Measurements from ENCODE around the gene NPAS3. TPM values are rescaled to one million over a fixed set of nuclear protein-coding genes. Genes with fewer than 3 reads are reported as not detected.

NPAS3 gene
- total RNA-seq, 2 donors from 2014 or later: 0.33 to 0.78 TPM

DNA sequence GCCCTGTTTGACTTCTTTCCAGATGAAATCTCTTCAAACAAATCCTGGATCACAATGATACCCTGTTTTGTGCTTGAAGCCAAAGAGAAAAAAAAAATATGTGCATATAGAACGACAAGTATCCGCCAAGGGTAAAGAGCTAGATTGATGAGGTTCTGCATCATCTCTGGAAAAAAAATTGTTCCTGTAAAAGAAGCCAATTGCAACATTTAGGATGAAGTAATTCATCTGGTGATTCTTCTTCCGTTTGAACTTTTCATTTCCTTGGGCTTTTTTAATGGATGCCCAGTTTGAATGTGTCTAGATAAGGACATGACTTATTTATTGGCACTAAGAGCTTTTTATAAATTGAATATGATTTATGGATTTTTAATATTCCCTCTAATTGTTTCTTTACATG, 38.1 kb upstream of the NPAS3 start:
- intact Hi-C loops (cut with DNase I): no loop called here
- DNase-seq (no peak), ATAC-seq (no peak)
- no peak for TF ChIP-seq POLR2A (IDR thresholded peaks at IDR 0.05)
- TF ChIP-seq, protein P1, sequence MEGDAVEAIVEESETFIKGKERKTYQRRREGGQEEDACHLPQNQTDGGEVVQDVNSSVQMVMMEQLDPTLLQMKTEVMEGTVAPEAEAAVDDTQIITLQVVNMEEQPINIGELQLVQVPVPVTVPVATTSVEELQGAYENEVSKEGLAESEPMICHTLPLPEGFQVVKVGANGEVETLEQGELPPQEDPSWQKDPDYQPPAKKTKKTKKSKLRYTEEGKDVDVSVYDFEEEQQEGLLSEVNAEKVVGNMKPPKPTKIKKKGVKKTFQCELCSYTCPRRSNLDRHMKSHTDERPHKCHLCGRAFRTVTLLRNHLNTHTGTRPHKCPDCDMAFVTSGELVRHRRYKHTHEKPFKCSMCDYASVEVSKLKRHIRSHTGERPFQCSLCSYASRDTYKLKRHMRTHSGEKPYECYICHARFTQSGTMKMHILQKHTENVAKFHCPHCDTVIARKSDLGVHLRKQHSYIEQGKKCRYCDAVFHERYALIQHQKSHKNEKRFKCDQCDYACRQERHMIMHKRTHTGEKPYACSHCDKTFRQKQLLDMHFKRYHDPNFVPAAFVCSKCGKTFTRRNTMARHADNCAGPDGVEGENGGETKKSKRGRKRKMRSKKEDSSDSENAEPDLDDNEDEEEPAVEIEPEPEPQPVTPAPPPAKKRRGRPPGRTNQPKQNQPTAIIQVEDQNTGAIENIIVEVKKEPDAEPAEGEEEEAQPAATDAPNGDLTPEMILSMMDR (IDR thresholded peaks at IDR 0.05): no peak
- no peaks in the 10 kb centered on the region for H3K36me3 ChIP-seq (replicated peaks in 1 of 2; ENCODE audit: insufficient read depth in 1 of 2, low read depth in 2 of 2)
- H3K4me1 ChIP-seq: no peaks in the 10 kb centered on the region
- WGBS, 2 donors: 64 to 65% methylated on average over 3 of the region's 3 CpGs
- H3K27ac ChIP-seq: no peak overlapping the region
- H3K27me3 ChIP-seq: no peaks in the 10 kb centered on the region
- no peak overlapping the region for H3K4me3 ChIP-seq
- H3K9me3 ChIP-seq: no peaks in the 10 kb centered on the region

GRCh38 chr14:32905013-32905412, 33.7 kb upstream of the NPAS3 start:
- no peaks in the 10 kb centered on the region for H3K36me3 ChIP-seq (replicated peaks in 1 of 2; ENCODE audit: insufficient read depth in 1 of 2, low read depth in 2 of 2)
- H3K4me1 ChIP-seq: no peaks in the 10 kb centered on the region
- H3K27me3 ChIP-seq: no peaks in the 10 kb centered on the region
- DNase-seq (no peak), ATAC-seq (no peak)
- no peak for TF ChIP-seq POLR2A (IDR thresholded peaks at IDR 0.05)
- TF ChIP-seq, protein P1 (IDR thresholded peaks at IDR 0.05): no peak
- no peak overlapping the region for H3K27ac ChIP-seq
- H3K9me3 ChIP-seq: no peaks in the 10 kb centered on the region
- intact Hi-C loops (cut with DNase I): no loop called here
- H3K4me3 ChIP-seq: no peak overlapping the region
- WGBS, 2 donors: 78 to 86% methylated on average over 2 of the region's 2 CpGs

GRCh38 chr14:32906672-32907071, 32.0 kb upstream of the NPAS3 start:
- Histone ChIP-seq H3K9me3 (no peaks in the 10 kb centered on the region), H3K4me3 (no peak overlapping the region), H3K27me3 (no peaks in the 10 kb centered on the region), H3K27ac (no peak overlapping the region), H3K4me1 (no peaks in the 10 kb centered on the region), H3K36me3 (replicated peaks in 1 of 2; ENCODE audit: insufficient read depth in 1 of 2, low read depth in 2 of 2) (no peaks in the 10 kb centered on the region)
- ATAC-seq (no peak), DNase-seq (no peak)
- intact Hi-C loops (cut with DNase I): no loop called here
- 71 to 75% methylated on average over 2 to 3 of the region's 3 CpGs for WGBS, 2 donors
- TF ChIP-seq, protein P1 (IDR thresholded peaks at IDR 0.05): no peak
- TF ChIP-seq POLR2A (IDR thresholded peaks at IDR 0.05): no peak

- Histone ChIP-seq H3K36me3 (replicated peaks in 1 of 2; ENCODE audit: insufficient read depth in 1 of 2, low read depth in 2 of 2) (no peaks in the 10 kb centered on the region), H3K9me3 (no peaks in the 10 kb centered on the region), H3K27me3 (no peaks in the 10 kb centered on the region), H3K4me3 (no peak overlapping the region), H3K27ac (no peak overlapping the region), H3K4me1 (no peaks in the 10 kb centered on the region)
- no peak for ATAC-seq
- intact Hi-C loops (cut with DNase I): no loop called here
- TF ChIP-seq POLR2A (IDR thresholded peaks at IDR 0.05): no peak
- TF ChIP-seq, protein P1 (IDR thresholded peaks at IDR 0.05): no peak
- no peak for DNase-seq
- WGBS, 2 donors: 74 to 78% methylated on average over 9 of the region's 9 CpGs
These were observed 30.2 kb upstream of the NPAS3 start for GRCh38 chr14:32908196-32909084.

- Histone ChIP-seq H3K9me3 (no peaks in the 10 kb centered on the region), H3K4me1 (no peaks in the 10 kb centered on the region), H3K27ac (no peak overlapping the region), H3K27me3 (no peaks in the 10 kb centered on the region), H3K36me3 (replicated peaks in 1 of 2; ENCODE audit: insufficient read depth in 1 of 2, low read depth in 2 of 2) (no peaks in the 10 kb centered on the region), H3K4me3 (no peak overlapping the region)
- WGBS, 2 donors: 13 to 20% methylated on average over 3 of the region's 3 CpGs
- intact Hi-C loops (cut with DNase I): no loop called here
- DNase-seq (peak in 1 of 4 donors; percentile 20), ATAC-seq (peak; percentile 53)
- no peak for TF ChIP-seq POLR2A (IDR thresholded peaks at IDR 0.05)
- TF ChIP-seq, protein P1 (IDR thresholded peaks at IDR 0.05): peak in 4 of 7 experiments; percentile 23 to 46 (median 33)
These were observed 25.0 kb upstream of the NPAS3 start for GRCh38 chr14:32913725-32914124.
